Stimulated activated CD8-positive, alpha-beta memory T cell treated with anti-CD3 and anti-CD28 coated beads, Interleukin-7, amount 100 ng/mL, for 48 hours (primary cell): Measurements from ENCODE around the gene MICAL3.
"Not testable (repeated sequence)": the region's sequence is repeated elsewhere in the genome, so short reads cannot be mapped to it uniquely, and the experiment has no call there.

Experiments
- DNase-seq, 2 donors: peaks; one replicate each; pipeline ENCODE4 v3.0.0-alpha.2; 2020; ENCODE audit warnings: low read depth in 1 of 2; ENCODE audit errors: extremely low read depth in 1 of 2

Gene MICAL3

DNA sequence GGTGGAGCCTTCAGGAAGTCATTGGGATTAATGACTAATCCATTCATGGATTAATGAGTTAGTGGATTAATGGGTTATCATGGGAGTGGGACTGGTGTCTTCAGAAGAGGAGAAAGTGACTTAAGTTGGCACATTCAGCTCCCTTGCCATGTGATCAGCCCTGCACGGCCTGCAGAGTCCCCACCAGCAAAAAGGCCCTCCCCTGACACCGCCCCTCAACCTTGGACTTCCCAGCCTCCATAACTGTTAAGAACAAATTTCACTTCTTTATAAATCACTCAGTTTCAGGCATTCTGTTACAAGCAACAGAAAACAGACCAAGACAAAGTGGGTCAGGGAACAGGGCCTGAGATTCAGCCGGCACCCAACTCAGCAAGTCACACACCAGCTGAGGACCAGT is 85.3 kb downstream of the MICAL3 start:
- no peak for DNase-seq

DNA sequence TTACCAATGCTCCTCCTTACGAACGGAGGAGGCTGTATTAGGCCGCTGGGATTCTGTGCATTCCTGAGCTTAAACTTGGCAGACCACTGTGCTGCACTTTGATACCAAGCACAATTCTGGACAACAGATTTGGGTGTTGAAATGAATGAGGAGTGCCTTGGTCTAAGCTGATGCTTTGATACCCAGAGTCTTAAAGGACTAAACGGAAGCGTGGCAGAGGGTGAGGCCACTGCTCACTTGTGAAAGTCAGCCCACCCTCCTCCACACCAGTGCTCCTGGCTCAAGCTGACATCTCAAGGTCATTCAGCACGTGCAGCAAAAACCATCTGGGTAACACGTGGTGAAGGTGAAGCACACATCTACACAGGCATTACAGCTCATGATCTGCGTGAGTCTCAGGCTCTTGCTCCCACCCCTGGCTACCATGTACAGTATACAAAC is 85.9 kb downstream of the MICAL3 start:
- DNase-seq = no peak

DNA sequence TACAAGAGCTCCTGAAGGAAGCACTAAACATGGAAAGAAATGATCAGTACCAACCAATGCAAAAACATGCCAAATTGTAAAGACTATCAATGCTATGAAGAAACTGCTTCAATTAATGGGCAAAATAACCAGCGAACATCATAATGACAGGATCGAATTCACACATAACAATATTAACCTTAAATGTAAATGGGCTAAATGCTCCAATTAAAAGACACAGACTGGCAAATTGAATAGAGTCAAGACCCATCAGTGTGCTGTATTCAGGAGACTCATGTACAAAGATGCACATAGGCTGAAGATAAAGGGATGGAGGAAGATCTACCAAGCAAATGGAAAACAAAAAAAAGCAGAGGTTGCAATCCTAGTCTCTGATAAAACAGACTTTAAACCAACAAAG is 91.9 kb downstream of the MICAL3 start:
- DNase-seq = not testable (repeated sequence)

DNA sequence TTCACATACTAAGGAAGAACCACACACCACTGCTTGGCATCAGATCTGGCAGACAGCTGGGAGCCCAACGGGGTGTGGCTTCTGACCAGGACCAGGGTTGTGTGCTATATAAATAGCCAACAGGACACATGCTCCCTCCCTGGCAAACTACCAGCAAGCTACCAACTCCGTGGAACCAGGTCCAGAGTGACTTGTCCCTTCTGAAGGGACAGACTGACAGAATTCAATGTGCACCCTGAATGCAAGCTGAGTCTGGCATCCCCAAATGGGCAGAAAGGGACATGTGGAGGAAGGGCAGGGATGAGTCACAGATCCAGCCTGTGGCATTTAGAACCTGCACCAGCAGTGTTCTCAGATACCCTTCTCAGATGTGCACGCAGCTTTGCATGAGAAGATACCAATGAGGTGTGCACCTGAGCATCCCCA is 92.9 kb downstream of the MICAL3 start:
- DNase-seq = no peak

DNA sequence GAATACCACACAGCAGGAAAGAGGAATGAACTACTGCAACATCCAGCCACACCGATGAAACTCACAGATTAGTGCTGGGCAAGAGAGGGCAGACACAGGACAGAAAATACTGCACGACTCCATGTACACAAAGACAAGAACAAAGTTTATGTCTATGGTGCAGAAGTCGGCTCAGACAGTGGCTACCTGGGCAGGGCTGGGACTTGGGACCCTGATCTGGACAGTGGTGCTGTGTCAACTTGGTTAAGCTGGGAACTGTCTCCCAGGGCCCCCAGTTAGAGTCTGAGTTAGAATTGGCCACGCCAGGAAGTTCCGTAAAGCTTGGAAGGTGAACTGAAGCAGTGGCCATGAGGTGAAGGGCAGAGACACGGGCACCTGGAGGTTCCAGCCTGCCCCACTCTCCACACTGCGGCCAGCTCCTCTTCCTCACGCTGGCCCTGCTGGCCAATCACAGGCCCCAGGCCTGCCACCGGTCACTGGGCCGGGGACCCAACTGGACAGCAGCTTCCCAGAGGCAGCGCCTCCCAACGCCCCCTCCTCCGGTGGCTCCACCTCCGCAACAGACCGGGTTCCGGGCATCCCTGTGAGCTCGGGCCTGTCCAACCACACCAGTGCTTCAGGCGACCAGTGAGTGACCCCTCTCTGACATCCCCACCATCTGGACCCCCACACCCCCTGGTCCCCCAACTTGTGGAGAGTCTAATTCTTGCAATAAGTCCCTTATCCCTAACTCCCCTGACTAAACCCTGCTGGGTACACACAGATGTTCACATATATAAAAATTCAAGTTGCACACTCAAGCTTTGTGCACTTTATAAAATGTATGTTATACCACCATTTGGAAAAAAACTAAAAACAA is 93.7 kb downstream of the MICAL3 start:
- DNase-seq = no peak

DNA sequence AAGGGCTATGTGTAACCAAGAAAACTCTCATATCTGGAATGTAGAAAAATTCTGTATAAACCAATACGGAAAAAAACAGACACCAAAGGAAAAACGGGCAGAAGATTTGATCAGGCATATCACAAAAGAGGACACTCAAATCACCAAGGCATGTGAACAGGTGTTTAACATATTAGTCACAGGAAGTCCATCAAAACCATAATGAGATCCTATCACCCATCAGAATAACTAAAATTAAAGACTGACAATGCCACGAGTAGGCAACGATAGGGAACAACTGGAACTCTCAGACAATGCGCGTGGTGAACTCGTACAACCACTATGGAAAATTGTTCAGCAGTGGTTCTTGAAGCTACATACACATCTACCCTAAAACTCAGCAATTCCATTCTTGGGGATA is 94.5 kb downstream of the MICAL3 start:
- no peak for DNase-seq

DNA sequence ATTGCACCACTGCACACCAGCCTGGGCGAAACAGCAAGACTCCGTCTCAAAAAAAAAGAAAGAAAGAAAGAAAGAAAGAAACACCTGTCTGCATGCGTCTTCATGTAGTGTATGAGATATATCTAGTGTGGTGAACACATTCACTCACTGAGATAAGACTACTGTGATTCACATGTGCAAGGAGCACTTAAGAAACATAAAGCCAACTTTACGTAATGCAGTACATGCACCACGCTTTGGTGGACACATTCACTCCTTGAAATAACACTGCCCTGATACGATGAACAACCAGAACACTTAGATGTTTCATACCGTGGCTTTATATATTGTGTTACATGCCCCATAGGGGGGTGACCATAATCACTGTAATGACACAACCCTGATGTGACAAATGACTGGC is 96.0 kb downstream of the MICAL3 start:
- no peak for DNase-seq

DNA sequence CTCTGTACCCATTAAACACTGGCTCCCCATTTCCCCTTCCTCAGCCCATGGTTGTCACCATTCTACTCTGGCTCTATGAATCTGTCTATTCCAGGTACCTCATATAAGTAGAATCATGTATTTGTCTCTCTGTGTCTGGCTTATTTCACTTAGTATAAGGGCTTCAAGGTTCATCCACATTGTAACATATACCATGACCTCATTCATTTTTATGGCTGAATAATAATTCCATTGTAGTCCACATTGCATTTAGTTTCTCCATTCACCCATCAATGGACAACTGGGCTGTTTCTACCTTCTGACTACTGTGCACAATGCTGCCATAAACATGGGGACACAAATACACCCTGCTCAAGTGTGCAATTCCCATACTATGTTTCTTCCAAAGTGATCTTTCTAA is 97.3 kb downstream of the MICAL3 start:
- DNase-seq = no peak

DNA sequence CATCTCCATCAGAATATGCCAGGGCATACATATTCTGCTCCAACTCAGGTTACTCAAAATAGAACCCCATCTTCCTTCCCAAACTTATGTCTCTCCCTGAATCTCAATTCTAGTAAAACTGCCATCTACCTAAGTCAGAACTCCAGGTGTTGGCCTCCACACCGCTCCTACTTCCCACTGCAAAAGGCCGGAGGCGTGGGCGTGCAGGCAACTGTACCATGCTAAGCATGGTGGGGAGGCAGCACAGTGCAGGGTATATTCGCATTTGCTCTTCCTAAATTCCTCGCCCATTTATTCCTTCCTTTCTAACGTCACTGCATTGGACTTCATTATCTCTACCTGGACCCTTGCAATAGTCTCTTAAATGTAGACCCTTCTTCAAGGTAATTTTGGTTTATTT is 97.8 kb downstream of the MICAL3 start:
- DNase-seq = no peak

DNA sequence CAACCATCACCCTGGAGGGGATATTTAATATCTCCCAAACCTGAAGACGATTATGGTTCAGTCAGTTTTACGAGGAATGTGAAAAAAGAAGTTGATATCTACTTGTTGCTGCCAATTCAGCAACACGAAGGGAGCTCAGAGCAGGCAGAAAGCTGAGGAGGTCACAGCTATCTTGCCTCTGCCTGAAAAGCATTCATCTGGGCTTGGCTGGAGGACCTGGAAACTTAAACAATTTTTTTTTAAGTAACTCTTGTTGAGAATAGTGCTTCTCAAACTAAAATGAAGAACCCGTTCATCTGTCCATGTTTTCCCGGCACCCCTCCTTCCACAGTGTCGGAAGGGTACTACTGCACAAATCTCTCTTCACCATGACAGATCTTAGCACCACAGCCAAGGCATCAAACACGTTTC is 98.9 kb downstream of the MICAL3 start:
- DNase-seq = no peak

DNA sequence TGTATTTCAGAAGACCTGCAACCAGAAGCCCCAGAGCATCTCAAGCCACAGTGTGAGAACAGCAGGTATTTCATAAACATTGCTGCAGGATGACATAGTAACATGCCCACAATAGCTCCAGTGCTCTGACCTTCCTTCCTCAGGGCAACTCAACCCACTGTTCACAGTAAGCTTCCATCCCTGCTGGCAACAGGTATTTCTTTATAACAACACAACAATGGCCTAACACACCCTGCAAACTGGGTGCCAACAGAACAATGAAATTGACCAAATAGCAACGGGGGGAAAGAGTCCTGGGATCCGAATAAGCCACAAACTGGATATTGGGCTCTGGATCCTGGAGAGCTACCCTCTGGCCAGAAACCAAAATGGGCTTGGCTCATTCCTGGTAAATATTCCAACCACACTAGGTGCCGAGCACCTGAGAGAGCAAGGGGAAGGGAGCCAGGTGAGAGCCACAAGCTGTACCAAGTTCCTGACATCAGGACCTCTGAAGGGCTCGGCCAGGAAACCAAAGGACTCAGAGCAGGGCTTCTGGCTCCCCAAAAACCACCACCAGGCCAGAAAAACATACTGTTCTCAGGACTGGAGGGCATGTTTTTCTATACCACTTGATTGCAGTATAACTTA is 99.5 kb downstream of the MICAL3 start:
- no peak for DNase-seq

DNA sequence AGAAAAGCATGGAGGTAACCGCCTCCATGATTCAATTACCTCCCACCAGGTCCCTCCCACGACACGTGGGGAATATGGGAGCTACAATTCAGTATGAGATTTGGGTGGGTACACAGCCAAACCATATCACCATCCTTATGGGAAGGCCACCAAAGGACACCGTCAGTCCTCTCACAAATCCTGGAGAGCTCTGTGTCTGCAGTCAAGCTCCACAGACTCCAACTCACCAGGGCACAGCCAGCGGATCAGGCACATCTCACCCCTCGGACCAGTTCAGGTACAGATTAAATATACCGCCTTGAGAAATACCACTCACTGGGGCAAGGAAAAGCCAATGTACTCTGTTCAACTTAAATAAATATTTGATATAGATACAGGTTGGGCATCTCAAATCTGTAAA is 100.3 kb downstream of the MICAL3 start:
- DNase-seq = no peak

DNA sequence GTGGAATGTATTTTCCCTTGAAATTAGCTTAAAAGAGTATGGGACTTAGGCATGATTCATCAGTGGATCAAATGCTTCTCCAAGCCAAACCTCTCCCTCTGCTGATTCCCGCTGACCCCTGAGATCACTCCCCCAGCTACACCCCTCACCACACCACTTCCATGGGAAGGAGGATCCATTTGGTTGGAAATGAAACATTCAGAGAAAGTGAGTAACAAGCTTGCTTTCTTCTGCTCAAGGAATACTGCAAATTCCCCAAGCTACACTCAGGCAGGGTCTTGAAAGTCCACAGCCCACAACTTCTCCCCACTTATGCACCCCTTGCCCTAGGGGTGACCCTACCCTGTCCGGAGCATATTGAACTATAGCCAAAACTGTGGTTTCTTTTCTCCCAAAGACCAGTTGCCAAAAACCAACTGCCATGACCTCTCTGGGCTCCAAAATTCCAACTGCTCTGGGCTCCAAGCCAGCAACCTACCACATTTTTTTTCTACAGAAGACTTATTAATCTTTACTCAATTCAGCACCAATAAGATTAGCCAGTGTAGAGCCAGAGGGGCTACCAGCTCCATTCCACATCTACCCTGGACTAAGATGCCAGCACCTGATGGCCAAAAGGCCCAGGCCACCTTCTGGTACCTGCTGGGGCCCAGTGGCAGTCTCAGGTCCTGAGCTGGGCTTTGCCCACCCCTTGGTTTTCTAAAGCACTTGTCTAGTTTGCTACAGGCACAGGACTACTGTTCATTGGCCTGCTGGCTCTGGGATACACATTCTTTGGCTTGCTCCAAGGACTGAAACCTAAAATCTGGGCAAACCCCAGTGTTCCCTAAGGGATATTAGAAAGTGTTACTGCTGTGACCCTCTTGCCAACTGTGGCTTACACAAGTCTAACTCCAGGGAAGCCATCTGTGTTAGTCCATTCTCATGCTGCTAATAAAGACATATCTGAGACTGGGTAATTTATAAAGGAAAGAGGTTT is 101.1 kb downstream of the MICAL3 start:
- DNase-seq = no peak

DNA sequence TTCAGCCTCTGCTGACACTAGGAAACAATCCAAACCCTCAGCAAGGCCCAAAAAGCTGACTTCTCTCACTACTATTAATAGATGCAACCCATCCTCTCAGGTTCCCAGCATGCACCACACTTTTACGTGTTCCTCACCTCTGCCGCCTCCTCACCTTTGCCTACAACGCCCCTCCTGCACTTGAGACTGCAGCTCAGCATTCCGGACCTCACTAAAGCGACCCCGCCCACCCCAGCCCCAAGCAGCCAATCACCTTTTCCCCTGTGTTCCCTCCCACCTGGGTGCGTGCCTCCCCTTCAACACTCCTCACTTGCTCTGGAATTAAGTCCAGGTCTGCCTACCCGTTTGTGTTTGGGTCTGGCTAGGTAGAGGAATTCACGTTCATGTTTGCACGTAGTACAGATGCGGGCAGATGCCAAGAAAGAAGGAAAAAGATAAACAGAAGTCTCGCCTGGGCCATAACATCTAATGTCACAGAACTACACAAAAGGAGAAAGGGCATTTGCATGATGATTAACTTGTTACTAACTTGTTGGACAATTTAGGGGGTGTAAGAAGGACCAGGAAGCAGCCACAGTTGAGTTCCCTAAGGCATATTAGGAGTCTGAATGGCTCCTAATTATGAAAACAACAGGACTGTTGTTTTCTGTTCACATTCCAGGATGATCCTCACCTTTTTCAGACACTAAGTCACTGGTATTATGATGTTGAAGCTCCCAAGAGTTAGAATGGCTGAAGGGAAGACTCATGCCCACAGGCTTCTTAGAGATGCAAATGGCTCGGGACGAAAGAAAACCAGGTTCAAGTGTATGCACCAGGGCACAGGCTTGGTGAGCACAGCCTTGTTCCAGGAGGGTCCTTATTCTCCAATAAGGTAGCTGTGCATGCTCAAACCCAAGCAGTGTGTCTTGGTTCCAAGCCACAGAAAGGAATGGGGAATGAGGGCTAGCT is 102.2 kb downstream of the MICAL3 start:
- DNase-seq = no peak

DNA sequence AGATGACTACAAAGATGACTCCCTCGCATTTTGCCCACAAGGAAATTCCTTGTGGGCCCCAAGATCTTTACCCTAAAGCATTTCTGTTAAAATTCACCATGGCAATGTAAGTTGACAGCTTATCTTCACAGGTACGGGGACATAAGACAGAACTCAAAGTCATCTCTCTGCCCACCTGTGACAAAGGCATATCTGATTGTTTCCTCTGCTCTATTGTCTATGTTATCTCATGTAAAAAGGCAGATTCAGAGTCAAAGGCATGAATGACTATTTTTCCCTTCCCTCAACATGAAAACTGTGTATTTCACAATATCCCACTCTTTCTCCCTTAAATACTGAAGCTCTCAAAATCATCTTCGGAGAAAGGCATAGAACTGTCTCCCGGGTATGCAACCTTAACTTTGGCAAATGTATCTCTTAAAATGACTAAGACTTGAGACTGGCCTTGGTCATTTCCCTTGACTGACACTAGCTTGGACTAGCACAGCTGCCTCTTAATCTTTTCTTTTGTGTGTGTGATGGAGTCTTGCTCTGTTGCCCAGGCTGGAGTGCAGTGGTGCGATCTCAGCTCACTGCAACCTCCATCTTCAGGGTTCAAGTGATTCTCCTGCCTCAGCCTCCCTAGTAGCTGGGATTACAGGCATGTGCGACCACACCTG is 103.2 kb downstream of the MICAL3 start:
- DNase-seq = no peak

DNA sequence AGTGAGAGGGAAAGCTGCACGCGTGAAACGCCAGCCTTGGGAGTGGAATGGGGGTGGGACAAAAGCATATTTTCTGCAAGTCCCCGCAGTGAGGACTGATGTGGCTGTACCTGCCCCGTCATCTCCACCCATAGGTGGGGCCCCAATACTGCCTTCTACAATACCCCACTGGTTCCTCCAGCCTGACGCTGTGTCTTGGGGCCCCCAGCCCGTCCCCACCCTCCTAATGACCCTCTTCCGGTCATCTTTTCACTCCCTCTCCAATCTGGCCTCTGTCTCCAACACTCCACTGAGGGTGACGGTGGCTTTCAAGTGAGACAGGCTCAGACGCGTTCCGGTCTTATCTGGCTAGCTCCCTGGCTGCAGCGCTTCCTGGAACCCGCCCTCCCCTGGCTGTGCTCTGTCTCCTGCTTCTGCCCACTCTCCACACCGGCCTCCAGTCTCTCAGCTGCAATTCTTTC is 104.2 kb downstream of the MICAL3 start:
- DNase-seq = no peak

DNA sequence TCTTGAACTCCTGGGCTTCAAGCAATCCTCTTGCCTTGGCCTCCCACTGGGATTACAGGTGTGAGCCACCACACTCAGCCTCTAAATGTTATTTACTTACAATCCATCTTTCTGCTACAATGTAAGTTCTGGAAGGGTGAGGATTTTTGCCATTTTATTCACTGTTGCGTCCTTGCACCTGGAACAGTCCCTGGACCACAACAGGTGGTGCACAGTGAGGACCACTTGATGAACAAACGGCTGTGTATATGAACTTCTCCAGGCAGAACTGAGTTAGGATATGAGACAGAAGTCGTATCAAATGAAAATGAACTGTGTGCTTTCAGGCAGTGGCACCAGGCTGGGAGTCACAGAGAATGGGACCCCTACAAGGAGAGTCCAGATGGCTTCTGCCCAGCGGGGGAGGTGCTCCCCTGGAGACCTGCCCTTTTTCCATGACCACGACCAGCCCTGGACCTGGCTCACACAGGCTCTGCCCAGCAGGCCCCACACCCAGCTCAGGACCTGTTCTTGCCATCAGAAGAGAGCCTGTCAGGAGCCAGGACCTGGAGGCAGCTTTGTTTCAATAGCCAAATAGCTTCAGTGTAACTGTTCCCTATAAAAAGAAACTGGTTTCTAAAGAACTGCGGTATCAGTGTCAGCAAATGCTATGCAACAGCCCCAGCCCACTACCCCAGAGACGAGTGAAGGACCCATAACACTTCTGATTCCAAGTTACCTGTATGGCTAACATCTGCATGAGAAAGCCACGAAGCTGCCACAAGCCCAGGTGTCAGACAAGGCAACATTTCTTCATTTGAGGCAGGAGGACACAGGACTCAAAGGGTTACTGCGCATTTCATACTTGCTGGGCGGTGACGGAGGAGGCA is 104.9 kb downstream of the MICAL3 start:
- DNase-seq = no peak

DNA sequence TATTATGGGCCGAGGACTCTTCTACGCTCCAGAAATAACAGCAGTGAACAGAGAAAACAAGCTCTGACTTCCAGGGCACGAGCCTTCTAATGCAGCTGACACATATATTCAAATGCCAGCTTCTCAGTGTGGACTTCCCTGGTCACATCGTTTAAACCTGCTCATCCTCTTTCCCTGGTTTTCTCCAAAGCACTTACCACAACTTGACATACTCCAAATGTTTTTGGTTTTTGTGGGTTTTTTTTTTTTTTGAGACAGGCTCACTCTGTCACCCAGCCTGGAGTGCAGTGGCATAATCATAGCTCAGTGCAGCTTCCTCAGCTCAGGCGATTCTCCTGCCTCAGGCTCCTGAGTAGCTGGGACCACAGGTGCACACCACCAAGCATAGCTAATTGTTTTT is 105.5 kb downstream of the MICAL3 start:
- DNase-seq = no peak
